HG03064 (cell line): ENCODE results near the gene RAB18.
"Not testable (repeated sequence)": the region's sequence is repeated elsewhere in the genome, so short reads cannot be mapped to it uniquely, and the experiment has no call there.

ENCODE experiments used
- ATAC-seq: cut with Tn5 transposase; IDR thresholded peaks from one replicate; pipeline ENCODE4 v1.9.1; 2021; ENCODE audit warnings: low read depth; ENCODE audit not compliant: unreplicated experiment

Gene RAB18

GRCh38 chr10:27541796-27542729 is 38.0 kb downstream of the RAB18 start:
- ATAC-seq: no peak

GRCh38 chr10:27542812-27543211 is 38.7 kb downstream of the RAB18 start:
- ATAC-seq: no peak

- no peak for ATAC-seq
Measured at GRCh38 chr10:27547047-27547446, 42.9 kb downstream of the RAB18 start.

GRCh38 chr10:27547482-27547881 is 43.4 kb downstream of the RAB18 start:
- no peak for ATAC-seq

- ATAC-seq: no peak
Measured at GRCh38 chr10:27550823-27551222, 46.7 kb downstream of the RAB18 start.

- no peak for ATAC-seq
Measured at GRCh38 chr10:27558612-27559020, 54.5 kb downstream of the RAB18 start.

GRCh38 chr10:27561334-27561733 is 57.2 kb downstream of the RAB18 start:
- ATAC-seq: no peak

GRCh38 chr10:27564398-27564797 is 60.3 kb downstream of the RAB18 start:
- no peak for ATAC-seq

- no peak for ATAC-seq
Measured at GRCh38 chr10:27564880-27565279, 60.8 kb downstream of the RAB18 start.

- no peak for ATAC-seq
Measured at GRCh38 chr10:27568196-27569175, 64.4 kb downstream of the RAB18 start.

- no peak for ATAC-seq
Measured at GRCh38 chr10:27569946-27570345, 65.8 kb downstream of the RAB18 start.

- ATAC-seq: not testable (repeated sequence)
Measured at GRCh38 chr10:27577038-27577437, 72.9 kb downstream of the RAB18 start.

GRCh38 chr10:27578316-27578715 is 74.2 kb downstream of the RAB18 start:
- ATAC-seq: no peak

- no peak for ATAC-seq
Measured at GRCh38 chr10:27581225-27581624, 77.1 kb downstream of the RAB18 start.

GRCh38 chr10:27584302-27584701 is 80.2 kb downstream of the RAB18 start:
- ATAC-seq: no peak
